ENCODE results near the gene TCL1A. TPM values are rescaled to one million over a fixed set of nuclear protein-coding genes. Genes with fewer than 3 reads are reported as not detected.

The TCL1A gene
- total RNA-seq, 2 donors from 2014 or later = not detected

DNA sequence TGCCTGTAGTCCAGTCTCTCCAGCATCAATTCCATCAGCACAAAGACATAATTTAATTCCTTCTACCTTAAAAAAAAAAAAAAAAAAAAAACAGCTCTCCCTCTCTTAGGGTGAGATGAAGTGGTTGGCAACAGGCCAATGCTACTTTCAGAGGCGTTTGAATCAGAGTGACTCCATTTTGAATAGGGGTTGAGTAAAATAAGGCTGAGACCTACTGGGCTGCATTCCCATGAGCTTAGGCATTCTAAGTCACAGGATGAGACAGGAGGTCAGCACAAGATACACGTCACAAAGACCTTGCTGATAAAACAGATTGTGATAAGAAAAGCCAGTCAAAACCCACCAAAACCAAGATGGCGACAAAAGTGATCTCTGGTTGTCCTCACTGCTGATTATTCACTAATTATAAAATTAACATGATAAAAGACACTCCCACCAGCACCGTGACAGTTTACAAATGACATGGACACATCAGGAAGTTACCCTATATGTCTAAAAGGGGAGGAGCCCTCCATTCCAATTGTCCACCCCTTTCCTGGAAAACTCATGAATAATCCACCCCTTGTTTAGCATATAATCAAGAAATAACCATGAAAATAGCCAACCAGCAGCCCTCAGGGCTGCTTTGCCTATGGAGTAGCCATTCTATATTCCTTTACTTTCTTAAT, 34.6 kb downstream of the TCL1A start:
- Histone ChIP-seq H3K4me3 (no peak overlapping the region), H3K4me1 (peaks cover 20% of the 10 kb centered on the region), H3K36me3 (replicated peaks in 1 of 2; ENCODE audit: insufficient read depth in 1 of 2, low read depth in 2 of 2) (no peaks in the 10 kb centered on the region), H3K27ac (no peak overlapping the region), H3K9me3 (no peaks in the 10 kb centered on the region), H3K27me3 (no peaks in the 10 kb centered on the region)
- 58 to 67% methylated on average over 4 of the region's 4 CpGs for WGBS, 2 donors
- DNase-seq (no peak), ATAC-seq (no peak)
- intact Hi-C loops (cut with DNase I) = no loop called here
- TF ChIP-seq POLR2A (IDR thresholded peaks at IDR 0.05) = no peak
- TF ChIP-seq, protein P1, sequence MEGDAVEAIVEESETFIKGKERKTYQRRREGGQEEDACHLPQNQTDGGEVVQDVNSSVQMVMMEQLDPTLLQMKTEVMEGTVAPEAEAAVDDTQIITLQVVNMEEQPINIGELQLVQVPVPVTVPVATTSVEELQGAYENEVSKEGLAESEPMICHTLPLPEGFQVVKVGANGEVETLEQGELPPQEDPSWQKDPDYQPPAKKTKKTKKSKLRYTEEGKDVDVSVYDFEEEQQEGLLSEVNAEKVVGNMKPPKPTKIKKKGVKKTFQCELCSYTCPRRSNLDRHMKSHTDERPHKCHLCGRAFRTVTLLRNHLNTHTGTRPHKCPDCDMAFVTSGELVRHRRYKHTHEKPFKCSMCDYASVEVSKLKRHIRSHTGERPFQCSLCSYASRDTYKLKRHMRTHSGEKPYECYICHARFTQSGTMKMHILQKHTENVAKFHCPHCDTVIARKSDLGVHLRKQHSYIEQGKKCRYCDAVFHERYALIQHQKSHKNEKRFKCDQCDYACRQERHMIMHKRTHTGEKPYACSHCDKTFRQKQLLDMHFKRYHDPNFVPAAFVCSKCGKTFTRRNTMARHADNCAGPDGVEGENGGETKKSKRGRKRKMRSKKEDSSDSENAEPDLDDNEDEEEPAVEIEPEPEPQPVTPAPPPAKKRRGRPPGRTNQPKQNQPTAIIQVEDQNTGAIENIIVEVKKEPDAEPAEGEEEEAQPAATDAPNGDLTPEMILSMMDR (IDR thresholded peaks at IDR 0.05) = no peak

- intact Hi-C loops (cut with DNase I) = no loop called here
- H3K36me3 ChIP-seq (replicated peaks in 1 of 2; ENCODE audit: insufficient read depth in 1 of 2, low read depth in 2 of 2) = no peaks in the 10 kb centered on the region
- ATAC-seq (peak; percentile 38), DNase-seq (peak in 3 of 4 donors; percentile 21 to 27 (median 22))
- H3K9me3 ChIP-seq = no peaks in the 10 kb centered on the region
- H3K4me3 ChIP-seq = no peak overlapping the region
- WGBS, 2 donors = 24 to 31% methylated on average over 4 of the region's 4 CpGs
- H3K4me1 ChIP-seq = peaks cover 20% of the 10 kb centered on the region
- H3K27me3 ChIP-seq = no peaks in the 10 kb centered on the region
- H3K27ac ChIP-seq = peak overlapping the region in 1 of 4 donors; percentile 3
- TF ChIP-seq, protein P1 (IDR thresholded peaks at IDR 0.05) = no peak
- TF ChIP-seq POLR2A (IDR thresholded peaks at IDR 0.05) = no peak
These were observed 36.6 kb downstream of the TCL1A start for GRCh38 chr14:95677179-95677835.

DNA sequence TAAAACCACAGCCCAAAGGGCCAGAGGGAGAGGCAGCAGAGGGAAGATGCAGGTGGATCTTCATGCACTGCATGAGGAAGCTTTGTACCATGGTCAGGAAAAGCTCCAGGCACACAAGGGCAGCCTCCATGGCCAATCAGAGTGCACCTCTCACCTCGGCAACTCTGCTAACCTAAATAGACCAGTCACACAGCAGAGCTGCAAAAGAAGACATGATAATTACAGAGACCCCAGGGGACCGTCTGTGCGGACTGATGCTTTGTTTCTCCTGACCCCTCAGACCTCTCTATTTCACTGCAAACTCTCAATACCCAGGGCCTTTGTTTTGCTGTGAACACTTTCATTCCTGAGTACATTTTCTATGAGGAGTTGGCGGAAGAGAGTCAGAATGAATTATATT, 38.4 kb downstream of the TCL1A start:
- Histone ChIP-seq H3K27ac (no peak overlapping the region), H3K36me3 (replicated peaks in 1 of 2; ENCODE audit: insufficient read depth in 1 of 2, low read depth in 2 of 2) (no peaks in the 10 kb centered on the region), H3K9me3 (no peaks in the 10 kb centered on the region), H3K4me1 (peaks cover 20% of the 10 kb centered on the region), H3K4me3 (no peak overlapping the region), H3K27me3 (no peaks in the 10 kb centered on the region)
- DNase-seq (no peak), ATAC-seq (no peak)
- WGBS, 2 donors = 85 to 88% methylated on average over 4 of the region's 4 CpGs
- TF ChIP-seq, protein P1 (IDR thresholded peaks at IDR 0.05) = no peak
- TF ChIP-seq POLR2A (IDR thresholded peaks at IDR 0.05) = no peak
- intact Hi-C loops (cut with DNase I) = no loop called here

DNA sequence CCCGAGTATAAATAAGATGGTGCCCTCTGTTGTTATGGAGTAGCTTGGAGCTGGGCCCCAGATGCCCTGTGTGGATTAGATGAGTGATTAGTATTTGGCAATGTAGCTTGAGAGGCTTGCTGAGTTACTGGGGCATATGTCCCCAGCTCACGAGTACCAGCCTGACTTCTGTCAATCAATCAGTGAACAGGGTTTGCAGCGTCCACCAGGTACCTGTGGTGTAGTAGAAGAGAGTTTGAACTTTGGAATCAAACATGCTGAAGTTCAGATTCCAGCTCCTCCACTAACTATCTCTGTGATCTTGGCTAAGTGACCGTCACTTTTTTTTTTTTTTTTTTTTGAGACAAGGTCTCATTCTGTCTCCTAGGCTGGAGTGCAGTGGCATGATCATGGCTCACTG, 39.3 kb downstream of the TCL1A start:
- DNase-seq (no peak), ATAC-seq (no peak)
- Histone ChIP-seq H3K36me3 (replicated peaks in 1 of 2; ENCODE audit: insufficient read depth in 1 of 2, low read depth in 2 of 2) (no peaks in the 10 kb centered on the region), H3K9me3 (no peaks in the 10 kb centered on the region), H3K4me1 (peaks cover 15% of the 10 kb centered on the region), H3K27ac (no peak overlapping the region), H3K27me3 (no peaks in the 10 kb centered on the region), H3K4me3 (no peak overlapping the region)
- intact Hi-C loops (cut with DNase I) = no loop called here
- TF ChIP-seq POLR2A (IDR thresholded peaks at IDR 0.05) = no peak
- TF ChIP-seq, protein P1 (IDR thresholded peaks at IDR 0.05) = no peak
- 48 to 57% methylated on average over 4 of the region's 4 CpGs for WGBS, 2 donors
